Body of pancreas (tissue), 4 donors: Measurements from ENCODE around the gene TEX35.

Experiments
- POLR2A ChIP-seq, 3 donors: fragments of 450-650 bp; IDR thresholded peaks; one replicate each; pipeline ENCODE4 v1.6.1; 2016; ENCODE audit warnings: antibody characterized with exemption in 3 of 3, mild to moderate bottlenecking in 2 of 3
- TF ChIP-seq, protein P1 (sequence below), 7 experiments: fragments of 450-650 bp in 4 of 7; fragments of 200-600 bp in 3 of 7; sonication (generic) in 3 of 7; IDR thresholded peaks; one replicate each; pipeline ENCODE4 v1.5.1; 2016 to 2019; ENCODE audit warnings: antibody characterized with exemption in 7 of 7

- TF ChIP-seq, protein P1, sequence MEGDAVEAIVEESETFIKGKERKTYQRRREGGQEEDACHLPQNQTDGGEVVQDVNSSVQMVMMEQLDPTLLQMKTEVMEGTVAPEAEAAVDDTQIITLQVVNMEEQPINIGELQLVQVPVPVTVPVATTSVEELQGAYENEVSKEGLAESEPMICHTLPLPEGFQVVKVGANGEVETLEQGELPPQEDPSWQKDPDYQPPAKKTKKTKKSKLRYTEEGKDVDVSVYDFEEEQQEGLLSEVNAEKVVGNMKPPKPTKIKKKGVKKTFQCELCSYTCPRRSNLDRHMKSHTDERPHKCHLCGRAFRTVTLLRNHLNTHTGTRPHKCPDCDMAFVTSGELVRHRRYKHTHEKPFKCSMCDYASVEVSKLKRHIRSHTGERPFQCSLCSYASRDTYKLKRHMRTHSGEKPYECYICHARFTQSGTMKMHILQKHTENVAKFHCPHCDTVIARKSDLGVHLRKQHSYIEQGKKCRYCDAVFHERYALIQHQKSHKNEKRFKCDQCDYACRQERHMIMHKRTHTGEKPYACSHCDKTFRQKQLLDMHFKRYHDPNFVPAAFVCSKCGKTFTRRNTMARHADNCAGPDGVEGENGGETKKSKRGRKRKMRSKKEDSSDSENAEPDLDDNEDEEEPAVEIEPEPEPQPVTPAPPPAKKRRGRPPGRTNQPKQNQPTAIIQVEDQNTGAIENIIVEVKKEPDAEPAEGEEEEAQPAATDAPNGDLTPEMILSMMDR (IDR thresholded peaks at IDR 0.05) = no peak
- no peak for TF ChIP-seq POLR2A (IDR thresholded peaks at IDR 0.05)
Observed at GRCh38 chr1:178464566-178464965, 48.3 kb upstream of the TEX35 start.
